IMR-90 (cell line): ENCODE measurements around the gene CD19.

Experiments used
- BHLHE40 ChIP-seq: fragments of 150-350 bp; IDR thresholded peaks from 2 replicates; pipeline ENCODE4 v1.6.1; 2016; ENCODE audit warnings: mild to moderate bottlenecking, low read depth, low read length
- CEBPB ChIP-seq: IDR thresholded peaks from 2 replicates; pipeline ENCODE4 v1.6.1; 2012; ENCODE audit warnings: low read depth, low read length, improper control_type of control experiment
- CHD1 ChIP-seq: IDR thresholded peaks from 2 replicates; pipeline ENCODE4 v1.6.1; 2012; ENCODE audit warnings: low read depth, low read length, improper control_type of control experiment
- FOS ChIP-seq: fragments of 150-350 bp; IDR thresholded peaks from 2 replicates; pipeline ENCODE4 v1.6.1; 2016; ENCODE audit warnings: low read depth, low read length
- MAFK ChIP-seq: IDR thresholded peaks from 2 replicates; pipeline ENCODE4 v1.6.1; 2012; ENCODE audit warnings: low read depth, low read length, improper control_type of control experiment
- MAZ ChIP-seq: IDR thresholded peaks from 2 replicates; pipeline ENCODE4 v1.6.1; 2012; ENCODE audit warnings: low read depth, mild to moderate bottlenecking, low read length, improper control_type of control experiment, moderate library complexity, borderline replicate concordance
- MXI1 ChIP-seq: IDR thresholded peaks from 2 replicates; pipeline ENCODE4 v1.6.1; 2012; ENCODE audit warnings: low read depth, mild to moderate bottlenecking, low read length, moderate library complexity, borderline replicate concordance
- POLR2A ChIP-seq: IDR thresholded peaks from 2 replicates; pipeline ENCODE4 v1.6.1; 2012; ENCODE audit warnings: mild to moderate bottlenecking, low read depth, low read length
- RAD21 ChIP-seq: IDR thresholded peaks from 2 replicates; pipeline ENCODE4 v1.6.1; 2012; ENCODE audit warnings: low read length, improper control_type of control experiment
- RCOR1 ChIP-seq: IDR thresholded peaks from 2 replicates; pipeline ENCODE4 v1.6.1; 2012; ENCODE audit warnings: mild to moderate bottlenecking, low read length, improper control_type of control experiment; ENCODE audit not compliant: insufficient replicate concordance
- RFX5 ChIP-seq: IDR thresholded peaks from 2 replicates; pipeline ENCODE4 v1.8.0; 2012; ENCODE audit warnings: low read depth, mild to moderate bottlenecking, low read length, moderate library complexity
- TF ChIP-seq, protein P1 (sequence below): fragments of 150-350 bp; IDR thresholded peaks from 2 replicates; pipeline ENCODE4 v1.6.1; 2017; ENCODE audit warnings: mild to moderate bottlenecking, antibody characterized with exemption, low read length, low read depth
- TF ChIP-seq, protein P2 (sequence below): conservative IDR thresholded peaks from 2 replicates; pipeline ENCODE4 v1.5.1; 2012; ENCODE audit warnings: mild to moderate bottlenecking, low read depth, low read length, improper control_type of control experiment
- TF ChIP-seq, protein P3 (sequence below): fragments of 150-350 bp; IDR thresholded peaks from 2 replicates; pipeline ENCODE4 v1.6.1; 2016; ENCODE audit warnings: low read depth, mild to moderate bottlenecking, low read length, moderate library complexity, borderline replicate concordance

DNA sequence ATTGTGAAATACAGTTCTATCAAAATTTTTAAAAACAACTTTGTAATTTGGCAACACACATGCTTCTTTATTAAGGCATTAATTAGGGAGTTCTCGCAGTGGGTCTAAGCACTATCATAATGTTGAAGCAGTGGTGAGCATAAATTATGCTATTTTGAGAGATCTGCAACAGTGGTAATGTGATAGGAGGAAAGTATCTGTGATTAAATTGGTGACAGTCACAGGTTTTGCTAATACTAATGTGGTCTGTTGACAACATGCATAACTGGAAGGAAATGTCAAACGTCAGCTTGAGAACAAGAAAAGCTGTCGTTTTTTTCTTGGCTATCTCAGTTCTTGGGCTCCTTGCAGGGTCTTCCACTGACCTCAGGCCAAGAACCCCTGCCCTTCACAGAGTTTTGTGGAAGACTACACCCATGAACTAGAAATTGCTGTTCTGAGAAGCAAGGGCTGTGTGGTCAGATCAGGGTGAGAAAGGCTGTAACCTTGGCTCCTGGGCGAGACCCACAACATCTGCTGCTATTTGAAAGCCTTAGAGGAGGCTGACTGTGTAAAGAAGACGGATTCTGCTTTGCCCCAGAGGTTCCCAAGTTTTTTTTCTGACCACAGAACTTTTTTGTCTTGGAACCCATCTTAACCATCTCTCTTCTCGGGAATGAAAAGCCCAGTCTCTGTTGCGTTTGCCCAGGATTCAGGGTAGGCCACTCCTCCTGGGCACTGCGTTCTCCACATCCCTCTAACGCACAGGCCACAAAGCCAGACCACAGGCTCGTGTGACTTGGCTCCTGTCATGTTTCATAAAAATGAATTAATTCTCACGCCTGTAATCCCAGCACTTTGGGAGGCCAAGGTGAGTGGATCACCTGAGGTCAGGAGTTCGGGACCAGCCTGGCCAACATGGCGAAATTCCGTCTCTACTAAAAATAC lies 39.5 kb upstream of the CD19 start:
- TF ChIP-seq, protein P1, sequence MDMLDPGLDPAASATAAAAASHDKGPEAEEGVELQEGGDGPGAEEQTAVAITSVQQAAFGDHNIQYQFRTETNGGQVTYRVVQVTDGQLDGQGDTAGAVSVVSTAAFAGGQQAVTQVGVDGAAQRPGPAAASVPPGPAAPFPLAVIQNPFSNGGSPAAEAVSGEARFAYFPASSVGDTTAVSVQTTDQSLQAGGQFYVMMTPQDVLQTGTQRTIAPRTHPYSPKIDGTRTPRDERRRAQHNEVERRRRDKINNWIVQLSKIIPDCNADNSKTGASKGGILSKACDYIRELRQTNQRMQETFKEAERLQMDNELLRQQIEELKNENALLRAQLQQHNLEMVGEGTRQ, result no peak
- TF ChIP-seq POLR2A (no peak), MAFK (no peak), CEBPB (0 out of 2 replicates have a peak, but pooled peaks have one; percentile 13), RCOR1 (no peak), CHD1 (no peak), MXI1 (no peak), RFX5 (no peak), RAD21 (no peak), FOS (no peak), MAZ (no peak), BHLHE40 (no peak)
- TF ChIP-seq, protein P2, sequence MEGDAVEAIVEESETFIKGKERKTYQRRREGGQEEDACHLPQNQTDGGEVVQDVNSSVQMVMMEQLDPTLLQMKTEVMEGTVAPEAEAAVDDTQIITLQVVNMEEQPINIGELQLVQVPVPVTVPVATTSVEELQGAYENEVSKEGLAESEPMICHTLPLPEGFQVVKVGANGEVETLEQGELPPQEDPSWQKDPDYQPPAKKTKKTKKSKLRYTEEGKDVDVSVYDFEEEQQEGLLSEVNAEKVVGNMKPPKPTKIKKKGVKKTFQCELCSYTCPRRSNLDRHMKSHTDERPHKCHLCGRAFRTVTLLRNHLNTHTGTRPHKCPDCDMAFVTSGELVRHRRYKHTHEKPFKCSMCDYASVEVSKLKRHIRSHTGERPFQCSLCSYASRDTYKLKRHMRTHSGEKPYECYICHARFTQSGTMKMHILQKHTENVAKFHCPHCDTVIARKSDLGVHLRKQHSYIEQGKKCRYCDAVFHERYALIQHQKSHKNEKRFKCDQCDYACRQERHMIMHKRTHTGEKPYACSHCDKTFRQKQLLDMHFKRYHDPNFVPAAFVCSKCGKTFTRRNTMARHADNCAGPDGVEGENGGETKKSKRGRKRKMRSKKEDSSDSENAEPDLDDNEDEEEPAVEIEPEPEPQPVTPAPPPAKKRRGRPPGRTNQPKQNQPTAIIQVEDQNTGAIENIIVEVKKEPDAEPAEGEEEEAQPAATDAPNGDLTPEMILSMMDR, result no peak
- TF ChIP-seq, protein P3, sequence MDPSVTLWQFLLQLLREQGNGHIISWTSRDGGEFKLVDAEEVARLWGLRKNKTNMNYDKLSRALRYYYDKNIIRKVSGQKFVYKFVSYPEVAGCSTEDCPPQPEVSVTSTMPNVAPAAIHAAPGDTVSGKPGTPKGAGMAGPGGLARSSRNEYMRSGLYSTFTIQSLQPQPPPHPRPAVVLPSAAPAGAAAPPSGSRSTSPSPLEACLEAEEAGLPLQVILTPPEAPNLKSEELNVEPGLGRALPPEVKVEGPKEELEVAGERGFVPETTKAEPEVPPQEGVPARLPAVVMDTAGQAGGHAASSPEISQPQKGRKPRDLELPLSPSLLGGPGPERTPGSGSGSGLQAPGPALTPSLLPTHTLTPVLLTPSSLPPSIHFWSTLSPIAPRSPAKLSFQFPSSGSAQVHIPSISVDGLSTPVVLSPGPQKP, result no peak
